NT2/D1 (cell line): ENCODE results near the gene FREY1.

Experiments
- YY1 ChIP-seq: IDR thresholded peaks from 2 replicates; pipeline ENCODE4 v1.6.1; 2011; ENCODE audit not compliant: insufficient read length, insufficient read depth
- ZNF274 ChIP-seq: IDR thresholded peaks from 2 replicates; pipeline ENCODE4 v1.6.1; 2011; ENCODE audit warnings: mild to moderate bottlenecking, low read depth, low read length

DNA sequence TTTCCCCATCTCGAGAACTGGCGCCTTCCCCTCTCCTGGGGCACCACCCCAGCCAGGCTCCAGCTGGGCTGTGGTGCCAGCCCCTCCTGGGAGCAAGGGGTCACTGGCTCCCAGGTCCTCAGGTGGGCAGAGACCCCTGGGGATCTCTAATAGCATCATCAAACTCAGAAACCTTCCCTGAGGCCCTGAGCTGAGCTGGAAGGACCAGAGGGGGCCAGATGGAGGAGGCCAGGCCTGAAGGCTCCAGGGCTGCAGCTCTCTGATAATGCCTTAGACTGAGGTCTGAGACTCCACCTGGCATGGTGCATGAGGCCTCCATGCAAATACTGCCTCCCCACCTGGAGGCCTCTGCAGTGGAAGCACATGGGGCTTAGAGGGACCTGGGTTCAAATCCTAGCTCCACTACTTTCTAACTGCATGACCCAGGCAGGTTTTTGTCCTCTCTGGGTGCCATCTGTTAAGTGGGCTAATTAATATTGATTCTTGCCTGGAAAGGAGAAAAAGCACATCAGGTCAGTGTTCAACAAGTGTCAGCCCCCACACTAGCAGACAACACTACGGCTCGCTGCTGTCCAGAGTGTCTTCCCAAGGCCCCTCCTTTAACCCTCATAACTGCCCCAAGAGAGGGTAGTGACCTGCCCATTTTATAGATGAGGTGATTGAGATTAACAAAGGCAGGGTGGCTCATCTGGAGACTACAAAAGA, 20.1 kb downstream of the FREY1 start:
- no peak for TF ChIP-seq ZNF274
- no peak for TF ChIP-seq YY1
